H1 (cell line): ENCODE data around the gene LOXL1. TPM values are rescaled to one million over a fixed set of nuclear protein-coding genes. Genes with fewer than 3 reads are reported as not detected.

Experiments
- GTF2F1 ChIP-seq: IDR thresholded peaks from 2 replicates; pipeline ENCODE4 v1.6.1; 2012; ENCODE audit warnings: low read depth, low read length, improper control_type of control experiment, borderline replicate concordance
- RBBP5 ChIP-seq: IDR thresholded peaks from 2 replicates; pipeline ENCODE4 v1.7.1; 2012; ENCODE audit warnings: low read depth, mild to moderate bottlenecking, inconsistent platforms, low read length, moderate library complexity, borderline replicate concordance
- polyA plus RNA-seq, 7 experiments: library from polyadenylated mRNA; depleted of rRNA in 3 of 7; stranded (reverse) in 5 of 7; unstranded in 2 of 7; fragments of >200 nt in 5 of 7; fragments of 200-250 nt in 2 of 7; gene quantifications; 1 replicate in 5 of 7; 2 replicates in 1 of 7; 4 replicates in 1 of 7; pipeline versions ENCODE4 v1.2.1 to v1.2.3, GENCODE V29; 2011 to 2013; ENCODE audit warnings: missing spikeins in 2 of 7, mixed read lengths in 2 of 7
- total RNA-seq: library from RNA; stranded (reverse); fragmentation: NEBNext Ultra II Directional; extraction: Animal tissue kit (Norgen Biotek cat#: 25700); gene quantifications from 2 replicates; pipeline ENCODE4 v1.2.1, GENCODE V29; 2021
- TF ChIP-seq, protein P1 (sequence below): IDR thresholded peaks from 2 replicates; pipeline ENCODE4 v1.6.1; 2012; ENCODE audit warnings: inconsistent platforms

LOXL1 gene
- total and polyA plus RNA-seq, 2 of the 8 experiments (the other 6 are each of a cell fraction or from before 2014, with no cell fraction given): 8.1 to 14.4 TPM

DNA sequence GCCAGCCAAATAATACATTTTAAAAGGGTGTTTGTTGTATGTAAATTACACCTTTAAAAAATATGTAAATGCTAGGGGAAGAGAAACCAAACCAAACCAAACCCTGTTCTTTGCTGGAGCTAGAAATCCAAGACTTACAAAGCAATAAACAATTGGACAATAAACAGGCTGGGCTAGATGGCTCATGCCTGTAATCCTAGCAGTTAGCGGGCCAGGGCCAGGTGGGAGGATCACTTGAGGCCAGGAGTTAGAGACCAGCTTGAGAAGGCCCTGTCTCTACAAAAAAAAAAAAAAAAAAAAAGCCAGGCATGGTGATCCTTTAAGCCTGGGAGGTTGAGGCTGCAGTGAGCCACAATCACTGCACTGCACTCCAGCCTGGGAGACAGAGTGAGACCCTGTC is 53.4 kb downstream of the LOXL1 start (continued):
- TF ChIP-seq, protein P1, sequence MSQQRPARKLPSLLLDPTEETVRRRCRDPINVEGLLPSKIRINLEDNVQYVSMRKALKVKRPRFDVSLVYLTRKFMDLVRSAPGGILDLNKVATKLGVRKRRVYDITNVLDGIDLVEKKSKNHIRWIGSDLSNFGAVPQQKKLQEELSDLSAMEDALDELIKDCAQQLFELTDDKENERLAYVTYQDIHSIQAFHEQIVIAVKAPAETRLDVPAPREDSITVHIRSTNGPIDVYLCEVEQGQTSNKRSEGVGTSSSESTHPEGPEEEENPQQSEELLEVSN: no peak
- TF ChIP-seq GTF2F1 (no peak), RBBP5 (no peak)
